HL-60/S4 treated with retinoic acid at 250 ng/mL for 4 days and 3 days (cell line): Measurements from ENCODE around the gene PC.
"Not testable (repeated sequence)": the region's sequence is repeated elsewhere in the genome, so short reads cannot be mapped to it uniquely, and the experiment has no call there.

ENCODE experiments used
- in situ Hi-C: fragments of 300-500 bp; cut with MboI; formaldehyde crosslinking; loops from 2 replicates; pipeline ENCODE4 v1.7.0; 2022; ENCODE audit warnings: low sequenced_read_pairs

Gene PC

DNA sequence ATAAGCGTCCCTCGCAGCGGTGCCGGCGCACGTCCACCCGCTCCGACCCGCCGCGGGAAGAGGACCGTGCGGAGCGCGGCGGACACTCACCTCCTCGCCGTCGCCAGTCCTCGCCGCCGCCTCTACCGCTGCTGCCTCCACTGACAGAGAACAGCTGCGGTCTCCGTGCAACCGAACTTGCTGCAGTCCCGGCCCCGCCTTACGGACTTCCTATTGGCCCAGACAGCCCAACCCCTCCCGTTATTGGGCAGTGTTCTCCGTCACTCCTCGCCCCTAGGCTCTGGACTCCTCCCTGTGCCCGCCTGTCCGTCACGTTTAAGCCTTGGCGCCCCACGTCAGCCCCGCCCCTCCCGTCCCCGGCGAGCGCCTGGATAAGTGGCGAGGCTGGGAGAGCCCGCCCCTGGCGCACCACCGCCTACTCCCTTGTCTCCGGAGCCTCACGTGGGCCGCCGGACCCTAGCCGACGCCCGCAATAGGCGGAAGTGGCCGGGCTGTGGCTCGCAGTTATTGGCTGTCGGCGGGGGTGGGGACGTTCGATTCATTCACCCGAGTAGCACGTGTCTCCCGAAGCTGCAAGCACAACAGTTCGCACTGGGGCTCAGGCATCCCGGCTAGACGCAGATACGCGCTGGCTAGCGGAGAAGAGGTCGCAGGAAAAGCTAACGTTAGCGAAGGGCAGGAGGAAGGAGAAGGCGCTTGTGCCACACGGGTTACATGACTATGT, at the start of gene PC:
Gene PC (minus strand): TSS at position 152 of the 724 bp plus-strand sequence. CDS start 86,224 bp downstream, outside the sequence.
- in situ Hi-C loops = no loop called here

DNA sequence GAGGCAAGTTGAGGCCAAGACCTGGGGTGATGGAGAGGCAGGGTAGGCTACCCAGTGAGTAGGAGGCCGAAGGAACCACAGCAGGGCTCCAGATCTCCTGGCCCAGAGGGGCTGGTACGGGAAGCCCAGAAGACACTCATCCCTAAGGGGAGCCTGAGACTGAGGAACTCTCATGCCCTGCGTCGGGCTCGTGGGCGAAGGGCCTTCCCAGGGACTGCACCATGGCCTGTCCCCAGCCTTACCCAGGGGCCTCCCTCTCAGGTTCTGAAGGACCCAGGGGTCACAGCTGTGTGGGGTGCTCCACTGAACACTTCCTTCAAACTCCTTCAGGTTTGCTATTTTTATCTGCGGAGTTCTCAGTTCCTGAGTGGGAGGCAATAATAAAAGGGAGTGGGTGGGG, 48.9 kb upstream of the PC start:
- in situ Hi-C loops = no loop called here

GRCh38 chr11:67006029-67006884, 48.1 kb upstream of the PC start:
- in situ Hi-C loops = no loop called here

GRCh38 chr11:67005200-67005599, 47.0 kb upstream of the PC start:
- in situ Hi-C loops = not testable (repeated sequence)

GRCh38 chr11:67002921-67003411, 44.8 kb upstream of the PC start:
- in situ Hi-C loops = no loop called here

DNA sequence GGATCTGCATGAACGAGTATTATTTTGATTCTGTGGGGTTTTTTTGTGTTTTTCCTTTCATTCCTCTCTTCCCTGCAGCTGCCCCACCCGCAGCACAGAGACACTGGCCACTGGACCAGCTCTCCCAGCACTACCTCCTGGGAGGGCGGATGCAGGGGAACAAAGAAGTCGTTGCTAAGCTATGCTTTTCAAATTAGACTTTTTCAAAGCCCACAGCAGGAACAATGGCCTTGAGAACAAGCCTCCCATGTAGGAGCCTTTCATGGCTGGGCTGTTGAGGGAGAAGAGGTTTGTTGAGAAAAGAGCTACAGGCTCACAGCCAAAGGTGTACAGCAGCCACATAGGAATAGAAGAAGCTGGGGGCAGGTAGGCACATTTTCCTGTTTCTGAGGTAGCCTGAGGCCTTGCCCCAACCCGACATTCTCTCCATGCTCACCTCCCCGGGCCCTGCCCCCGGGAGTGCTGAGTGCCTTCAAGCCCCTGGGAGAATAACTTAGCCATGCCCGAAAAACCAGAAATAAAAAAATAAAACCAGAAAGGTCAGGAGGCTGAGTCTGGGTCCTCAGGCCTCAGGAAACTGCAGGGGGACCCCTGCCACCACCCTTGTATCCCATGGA, 44.2 kb upstream of the PC start:
- in situ Hi-C loops = no loop called here

- in situ Hi-C loops = no loop called here
These were observed 43.1 kb upstream of the PC start for GRCh38 chr11:67001332-67001731.

GRCh38 chr11:66999555-66999954, 41.4 kb upstream of the PC start:
- in situ Hi-C loops = no loop called here

GRCh38 chr11:66996609-66997273, 38.6 kb upstream of the PC start:
- in situ Hi-C loops = no loop called here

DNA sequence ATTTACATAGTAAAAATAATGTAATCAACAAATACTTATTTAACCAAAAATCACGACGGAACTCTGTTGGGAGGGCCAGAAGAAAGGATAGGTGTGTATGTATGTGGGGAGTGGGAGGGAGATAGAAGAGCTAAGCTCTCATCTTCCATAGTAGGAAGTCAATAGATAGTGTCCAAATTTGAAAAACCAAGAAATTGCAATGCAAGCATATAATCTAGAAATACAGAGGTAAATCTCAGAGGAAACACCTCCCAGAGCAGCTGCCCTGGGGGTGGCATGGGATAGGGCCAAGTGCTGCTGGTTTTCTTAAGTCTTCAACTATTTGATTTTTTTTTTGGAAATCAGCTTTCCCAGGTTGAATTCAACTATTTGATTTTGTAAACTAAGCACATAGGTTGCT, 33.9 kb upstream of the PC start:
- in situ Hi-C loops = no loop called here

- in situ Hi-C loops = not testable (repeated sequence)
These were observed 31.2 kb upstream of the PC start for GRCh38 chr11:66989360-66989759.

DNA sequence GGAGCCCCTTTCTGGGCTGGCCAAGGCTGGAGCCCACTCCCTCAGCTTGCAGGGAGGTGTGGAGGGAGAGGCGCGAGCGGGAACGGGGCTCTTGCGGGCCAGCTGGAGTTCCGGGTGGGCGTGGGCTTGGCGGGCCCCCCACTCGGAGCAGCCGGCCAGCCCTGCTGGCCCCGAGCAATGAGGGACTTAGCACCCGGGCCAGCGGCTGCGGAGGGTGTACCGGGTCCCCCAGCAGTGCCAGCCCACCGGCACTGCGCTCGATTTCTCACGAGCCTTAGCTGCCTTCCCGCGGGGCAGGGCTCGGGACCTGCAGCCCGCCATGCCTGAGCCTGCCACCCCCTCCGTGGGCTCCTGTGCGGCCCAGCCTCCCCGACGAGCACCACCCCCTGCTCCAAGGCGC, 30.6 kb upstream of the PC start:
- in situ Hi-C loops = not testable (repeated sequence)

GRCh38 chr11:66987924-66988637, 29.9 kb upstream of the PC start:
- in situ Hi-C loops = no loop called here

DNA sequence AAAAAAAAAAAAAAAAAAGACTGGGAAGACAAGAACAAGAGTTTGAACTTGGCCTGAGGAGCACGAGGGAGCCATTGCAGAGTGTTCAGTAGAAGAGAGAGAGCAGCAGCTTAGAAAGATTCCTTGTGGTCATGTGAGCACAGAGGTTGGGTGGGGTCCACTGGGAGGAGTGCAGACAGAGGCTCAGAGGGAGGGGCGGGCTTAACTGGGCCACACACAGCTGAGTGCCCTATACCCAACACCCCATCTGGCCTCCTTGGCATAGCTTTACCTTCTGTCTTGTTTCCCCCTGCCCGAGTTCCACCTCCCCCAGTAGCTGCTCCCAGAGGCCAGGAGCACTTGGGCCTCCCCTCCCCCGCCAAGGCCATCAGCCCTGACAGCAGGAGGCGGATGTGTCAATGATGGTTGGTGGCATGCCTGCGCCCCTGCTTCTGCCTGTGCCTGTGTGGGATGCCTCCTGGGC, 29.0 kb upstream of the PC start:
- in situ Hi-C loops = no loop called here

DNA sequence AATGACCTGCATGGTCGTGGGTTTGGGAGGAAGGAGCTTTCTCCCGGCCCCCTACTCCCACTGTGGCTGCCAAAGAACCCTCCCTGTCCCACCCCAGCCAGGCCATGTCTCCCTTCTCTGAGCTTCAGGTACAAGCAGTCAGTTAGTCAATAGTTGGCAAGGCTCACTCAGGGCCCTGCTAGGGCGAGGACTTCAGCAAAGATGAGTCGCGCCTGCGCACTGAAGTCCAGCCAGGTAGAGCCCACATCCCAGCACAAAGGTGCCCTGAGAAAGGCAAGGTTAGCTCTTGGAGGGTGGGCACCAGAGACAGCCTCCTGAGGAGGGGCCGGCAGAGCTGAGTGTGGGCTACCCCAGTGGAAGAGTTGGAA, 28.0 kb upstream of the PC start:
- in situ Hi-C loops = no loop called here

GRCh38 chr11:66985508-66986177, 27.5 kb upstream of the PC start:
- in situ Hi-C loops = no loop called here

DNA sequence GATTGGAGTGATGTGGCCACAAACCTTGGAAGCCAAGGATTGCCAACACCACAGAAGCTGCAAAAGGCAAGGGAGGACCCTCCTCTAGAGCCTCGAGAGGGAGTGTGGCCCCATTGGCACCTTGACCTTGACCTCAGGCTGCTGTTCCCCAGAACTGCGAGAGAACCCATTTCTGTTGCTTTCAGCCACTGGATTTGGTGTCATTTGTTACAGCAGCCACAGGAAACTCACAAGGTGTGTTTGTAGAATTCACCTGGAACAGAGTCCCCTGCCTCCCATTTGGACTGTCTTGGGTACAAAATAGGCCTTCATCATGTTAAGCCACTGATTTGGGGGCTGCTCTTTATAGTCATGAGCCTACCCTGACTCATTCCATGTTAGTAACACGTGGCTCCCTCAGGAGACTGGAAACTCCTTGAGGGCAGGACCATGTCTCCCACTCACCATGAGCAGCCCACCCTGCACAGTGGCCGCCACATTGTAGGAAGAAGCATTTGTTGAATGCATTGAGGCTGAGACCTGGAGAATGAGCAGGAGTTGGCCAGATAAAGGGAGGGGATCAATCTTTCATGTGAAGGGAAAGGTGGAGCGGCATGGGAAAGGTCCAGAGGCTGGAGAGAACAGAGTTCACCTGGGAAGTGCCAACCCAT, 25.2 kb upstream of the PC start:
- in situ Hi-C loops = no loop called here

DNA sequence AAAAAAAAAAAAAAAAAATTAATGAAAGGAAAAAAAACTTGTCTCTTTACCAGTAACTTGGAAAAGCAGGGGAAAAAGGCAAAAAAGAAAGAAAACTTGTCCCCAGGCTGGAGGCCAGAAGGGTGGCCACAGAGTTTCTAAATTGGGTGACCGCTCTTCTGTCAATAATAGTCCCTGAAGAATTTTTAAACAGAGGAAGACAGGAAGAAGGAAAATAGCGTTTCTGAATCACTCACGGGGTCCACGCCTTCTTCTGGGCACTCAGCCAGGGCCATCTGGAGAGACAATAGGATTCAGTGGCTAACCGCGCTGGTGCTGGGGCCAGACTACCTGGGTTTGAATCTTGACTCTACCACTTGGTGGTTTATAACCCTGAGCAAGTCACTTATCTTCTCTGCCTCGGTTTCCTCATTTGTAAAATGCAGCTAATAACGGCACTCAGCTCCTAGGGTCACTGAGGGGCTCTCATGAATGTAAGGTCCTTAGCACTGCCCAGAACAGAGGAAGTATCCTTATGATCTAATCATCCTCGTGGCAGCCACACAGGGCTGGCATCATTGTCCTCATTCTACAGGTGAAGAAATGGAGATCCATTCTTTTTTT, 23.9 kb upstream of the PC start:
- in situ Hi-C loops = no loop called here
